OCI-LY1 (cell line): Measurements from ENCODE around the gene SWAP70.

Experiments used
- H2AFZ ChIP-seq: fragments of 200-600 bp; sonication (generic), shearing (Covaris generic); 2 replicates; pipeline ENCODE4 v1.6.0; 2014; ENCODE audit warnings: antibody characterized with exemption, mild to moderate bottlenecking, low read length
- H3F3A ChIP-seq: fragments of 200-600 bp; sonication (generic), shearing (Covaris generic); 2 replicates; pipeline ENCODE4 v1.6.0; 2014; ENCODE audit warnings: mild to moderate bottlenecking, antibody characterized with exemption, low read length, moderate library complexity; ENCODE audit not compliant: insufficient read depth
- H3K27ac ChIP-seq: fragments of 200-600 bp; sonication (generic); 2 replicates; pipeline ENCODE4 v1.5.1; 2014; ENCODE audit warnings: low read length, mixed run types, mild to moderate bottlenecking, low read depth; ENCODE audit not compliant: poor library complexity, severe bottlenecking
- H3K27me3 ChIP-seq: fragments of 200-600 bp; sonication (generic); 2 replicates; pipeline ENCODE4 v1.6.0; 2014; ENCODE audit warnings: antibody characterized with exemption, mild to moderate bottlenecking, low read length, moderate library complexity; ENCODE audit not compliant: insufficient read depth
- H3K36me3 ChIP-seq: fragments of 200-600 bp; sonication (generic); 2 replicates; pipeline ENCODE4 v1.6.1; 2014; ENCODE audit warnings: mild to moderate bottlenecking, antibody characterized with exemption, low read length, moderate library complexity, mixed read lengths; ENCODE audit not compliant: insufficient read depth
- H3K4me1 ChIP-seq: fragments of 200-600 bp; sonication (generic); 2 replicates; pipeline ENCODE4 v1.5.1; 2014; ENCODE audit warnings: mild to moderate bottlenecking, low read length, moderate library complexity; ENCODE audit not compliant: insufficient read depth, severe bottlenecking
- H3K4me2 ChIP-seq: fragments of 200-600 bp; sonication (generic), shearing (Covaris generic); 2 replicates; pipeline ENCODE4 v1.6.1; 2014; ENCODE audit warnings: low read length
- H3K4me3 ChIP-seq: fragments of 200-600 bp; sonication (generic); 2 replicates; pipeline ENCODE4 v1.5.1; 2014; ENCODE audit warnings: low read length, low read depth, mild to moderate bottlenecking, mixed read lengths; ENCODE audit not compliant: poor library complexity, severe bottlenecking
- H3K79me2 ChIP-seq: fragments of 200-600 bp; shearing (Covaris generic); 2 replicates; pipeline ENCODE4 v1.6.1; 2016; ENCODE audit warnings: mixed run types, low read length, mixed read lengths; ENCODE audit not compliant: insufficient read depth
- H3K9ac ChIP-seq: fragments of 200-600 bp; sonication (generic), shearing (Covaris generic); 2 replicates; pipeline ENCODE4 v1.6.1; 2014; ENCODE audit warnings: mild to moderate bottlenecking, low read length, mixed read lengths
- H3K9me2 ChIP-seq: fragments of 200-600 bp; sonication (generic), shearing (Covaris generic); 2 replicates; pipeline ENCODE4 v1.6.1; 2014; ENCODE audit warnings: low read depth, mild to moderate bottlenecking, low read length, mixed read lengths
- H3K9me3 ChIP-seq: fragments of 200-600 bp; shearing (Covaris generic); 2 replicates; pipeline ENCODE4 v1.6.1; 2014; ENCODE audit warnings: low read length, mixed read lengths
- H4K20me1 ChIP-seq: fragments of 200-600 bp; sonication (generic), shearing (Covaris generic); 2 replicates; pipeline ENCODE4 v1.6.0; 2016; ENCODE audit warnings: mild to moderate bottlenecking, low read length; ENCODE audit not compliant: insufficient read depth
- CTCF ChIP-seq: fragments of 200-600 bp; sonication (generic), shearing (Covaris generic); IDR thresholded peaks from 2 replicates; pipeline ENCODE4 v1.5.1; 2017; ENCODE audit warnings: mild to moderate bottlenecking, antibody characterized with exemption, low read length, moderate library complexity, mixed read lengths
- EZH2 ChIP-seq: fragments of 200-600 bp; sonication (generic), shearing (Covaris generic); IDR thresholded peaks from 2 replicates; pipeline ENCODE4 v1.8.0; 2017; ENCODE audit warnings: borderline replicate concordance, mixed run types, mild to moderate bottlenecking, antibody characterized with exemption, low read length, moderate library complexity, mixed read lengths

SWAP70 gene

GRCh38 chr11:9745411-9746211 is 81.7 kb downstream of the SWAP70 start:
- Histone ChIP-seq H3K4me3 (no peak overlapping the region), H3K4me2 (peak overlapping the region; percentile 44), H3F3A (peaks cover 3% of the 10 kb centered on the region; the same call in 1 of the 2 replicates), H3K79me2 (no peaks in the 10 kb centered on the region), H2AFZ (no peak overlapping the region), H4K20me1 (no peaks in the 10 kb centered on the region), H3K27me3 (no peaks in the 10 kb centered on the region), H3K9me3 (no peaks in the 10 kb centered on the region), H3K4me1 (peaks cover 62% of the 10 kb centered on the region), H3K36me3 (peaks cover 88% of the 10 kb centered on the region), H3K9me2 (no peaks in the 10 kb centered on the region), H3K27ac (peak overlapping the region; percentile 89), H3K9ac (peak overlapping the region; percentile 44; the same call in 1 of the 2 replicates)
- TF ChIP-seq EZH2: no peak
- no peak for TF ChIP-seq CTCF

GRCh38 chr11:9747229-9747628 is 83.4 kb downstream of the SWAP70 start:
- H3F3A ChIP-seq: peaks cover 3% of the 10 kb centered on the region; the same call in 1 of the 2 replicates
- no peaks in the 10 kb centered on the region for H3K9me3 ChIP-seq
- no peaks in the 10 kb centered on the region for H3K79me2 ChIP-seq
- no peak for TF ChIP-seq EZH2
- TF ChIP-seq CTCF: no peak
- peak overlapping the region; percentile 89 for H3K27ac ChIP-seq
- no peaks in the 10 kb centered on the region for H3K27me3 ChIP-seq
- no peak overlapping the region for H2AFZ ChIP-seq
- peaks cover 88% of the 10 kb centered on the region for H3K36me3 ChIP-seq
- H3K9me2 ChIP-seq: no peaks in the 10 kb centered on the region
- peaks cover 75% of the 10 kb centered on the region for H3K4me1 ChIP-seq
- no peak overlapping the region for H3K4me3 ChIP-seq
- H4K20me1 ChIP-seq: no peaks in the 10 kb centered on the region
- H3K9ac ChIP-seq: peak overlapping the region; percentile 47; the same call in 1 of the 2 replicates
- H3K4me2 ChIP-seq: peak overlapping the region; percentile 44; the same call in 1 of the 2 replicates

- TF ChIP-seq CTCF: no peak
- no peak for TF ChIP-seq EZH2
- Histone ChIP-seq H3K4me1 (peaks cover 81% of the 10 kb centered on the region), H3K27ac (peak overlapping the region; percentile 89), H2AFZ (no peak overlapping the region), H3K36me3 (peaks cover 87% of the 10 kb centered on the region), H3F3A (peaks cover 7% of the 10 kb centered on the region; the same call in 1 of the 2 replicates), H3K27me3 (no peaks in the 10 kb centered on the region), H3K9me3 (no peaks in the 10 kb centered on the region), H4K20me1 (no peaks in the 10 kb centered on the region), H3K79me2 (no peaks in the 10 kb centered on the region), H3K4me3 (no peak overlapping the region), H3K9me2 (no peaks in the 10 kb centered on the region), H3K9ac (peak overlapping the region; percentile 47), H3K4me2 (peak overlapping the region; percentile 36)
Observed at GRCh38 chr11:9747828-9748227, 84.0 kb downstream of the SWAP70 start.
